Stimulated activated CD8-positive, alpha-beta memory T cell treated with anti-CD3 and anti-CD28 coated beads, Interleukin-7, amount 100 ng/mL, for 48 hours (primary cell): ENCODE measurements around the gene GLCE.

ENCODE experiments used
- DNase-seq, 2 donors: peaks; one replicate each; pipeline ENCODE4 v3.0.0-alpha.2; 2020; ENCODE audit warnings: low read depth in 1 of 2; ENCODE audit errors: extremely low read depth in 1 of 2

Gene GLCE

DNA sequence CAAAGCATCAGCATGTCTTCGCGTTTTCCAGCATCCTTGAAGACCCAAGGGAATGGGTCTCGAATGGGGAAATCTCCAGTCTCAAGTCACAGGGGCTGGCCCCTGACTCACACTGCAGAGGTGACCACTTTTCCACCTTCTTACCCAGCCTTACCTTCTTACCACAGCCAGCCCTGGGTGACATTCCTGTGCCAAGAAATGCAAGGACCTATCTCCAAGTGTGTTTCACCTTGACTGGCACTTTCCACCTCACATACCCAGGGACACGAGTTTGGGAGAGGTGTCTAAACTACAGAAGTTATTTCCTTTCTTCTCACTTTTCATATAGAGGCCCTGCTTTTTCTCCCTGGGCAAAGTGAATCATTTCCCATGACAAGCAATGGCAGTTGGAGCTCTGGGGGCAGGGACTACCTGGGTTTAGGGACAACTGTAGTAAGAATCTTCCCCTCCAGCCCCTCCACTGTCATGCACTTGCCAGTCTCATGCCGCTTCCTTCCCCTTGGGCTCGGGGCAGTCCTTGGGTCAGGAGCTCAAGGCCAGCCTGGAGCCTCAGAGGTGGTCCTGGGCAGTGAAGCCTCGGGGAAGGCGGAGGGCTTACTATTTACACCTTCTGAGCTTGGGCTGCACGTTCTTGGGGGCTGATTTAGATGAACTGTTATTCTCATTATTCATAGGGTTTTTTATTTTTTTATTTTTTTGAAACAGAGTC lies 155.1 kb downstream of the GLCE start:
- DNase-seq, result no peak

- no peak for DNase-seq
These were observed 155.9 kb downstream of the GLCE start for GRCh38 chr15:69316291-69316690.

GRCh38 chr15:69317392-69317841 lies 157.0 kb downstream of the GLCE start:
- no peak for DNase-seq

- DNase-seq, result no peak
These were observed 157.6 kb downstream of the GLCE start for GRCh38 chr15:69318033-69318432.

- no peak for DNase-seq
These were observed 159.2 kb downstream of the GLCE start for GRCh38 chr15:69319384-69320375.

DNA sequence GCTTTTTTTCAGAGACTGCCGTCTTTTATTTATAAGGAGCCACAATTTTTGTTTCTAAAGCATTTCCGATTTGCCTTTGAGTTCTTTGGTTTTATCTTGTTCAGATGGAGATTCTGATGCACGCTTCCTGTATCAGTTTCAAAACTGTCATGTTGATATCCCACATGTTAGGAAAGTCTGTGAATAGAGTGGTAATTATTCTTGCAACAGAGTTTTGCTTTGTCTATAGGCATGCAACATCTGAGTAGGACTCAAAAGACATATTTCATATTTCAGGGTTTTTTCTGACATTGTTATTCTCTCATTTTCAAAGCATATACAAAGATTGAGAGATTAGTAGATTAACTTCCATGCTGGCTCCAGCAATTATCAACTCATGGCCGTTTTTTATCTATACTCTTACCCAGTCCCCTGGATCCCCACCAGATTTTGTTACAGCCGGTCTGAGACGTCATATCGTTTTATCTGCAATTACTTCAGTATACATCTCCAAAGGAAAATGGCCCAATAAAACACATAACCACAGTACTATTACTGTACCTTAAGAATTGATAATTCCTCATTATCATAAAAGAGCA lies 160.6 kb downstream of the GLCE start:
- no peak for DNase-seq
